ENCODE measurements around the gene GRID2. TPM values are rescaled to one million over a fixed set of nuclear protein-coding genes. Genes with fewer than 3 reads are reported as not detected.

The GRID2 gene
- total RNA-seq, 1 donor from 2014 or later = 0.17 TPM

DNA sequence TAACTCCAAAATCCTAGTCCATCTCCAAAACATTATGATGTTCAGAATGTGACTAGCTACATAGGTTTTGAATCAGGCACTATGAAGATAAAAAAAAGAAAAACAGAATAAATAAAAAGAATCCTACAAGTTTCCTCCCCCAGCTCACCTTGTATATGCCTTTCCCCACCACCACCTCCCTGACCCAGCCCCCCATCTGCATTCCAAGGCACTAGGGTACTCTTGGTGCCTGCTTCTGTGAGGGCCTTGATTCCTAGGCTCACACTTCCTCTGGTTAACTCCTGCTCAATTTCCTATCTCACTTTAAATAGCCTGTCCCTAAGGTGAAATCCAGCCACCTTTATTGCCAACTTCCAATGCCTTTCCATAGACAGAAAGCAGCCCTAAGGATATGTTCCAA is 1346.1 kb downstream of the GRID2 start:
- no peak overlapping the region for H3K4me3 Mint-ChIP-seq
- Histone ChIP-seq H3K27ac (no peak overlapping the region), H3K4me3 (no peak overlapping the region), H3K27me3 (no peaks in the 10 kb centered on the region), H2AFZ (replicated peaks) (no peak overlapping the region), H3K36me3 (no peaks in the 10 kb centered on the region), H3K9ac (no peak overlapping the region), H3K79me2 (ENCODE audit: low read depth) (no peaks in the 10 kb centered on the region), H3F3A (ENCODE audit: low read depth) (no peaks in the 10 kb centered on the region), H3K4me1 (peaks cover 8% of the 10 kb centered on the region), H4K20me1 (ENCODE audit: low read depth) (no peaks in the 10 kb centered on the region), H3K4me2 (no peak overlapping the region), H3K9me3 (ENCODE audit: low read depth) (no peaks in the 10 kb centered on the region)
- H3K27ac Mint-ChIP-seq = no peak overlapping the region
- TF ChIP-seq EZH2phosphoT487 (IDR thresholded peaks at IDR 0.05) = no peak
- no peak for TF ChIP-seq EZH2 (IDR thresholded peaks at IDR 0.05)
- TF ChIP-seq, protein P1, sequence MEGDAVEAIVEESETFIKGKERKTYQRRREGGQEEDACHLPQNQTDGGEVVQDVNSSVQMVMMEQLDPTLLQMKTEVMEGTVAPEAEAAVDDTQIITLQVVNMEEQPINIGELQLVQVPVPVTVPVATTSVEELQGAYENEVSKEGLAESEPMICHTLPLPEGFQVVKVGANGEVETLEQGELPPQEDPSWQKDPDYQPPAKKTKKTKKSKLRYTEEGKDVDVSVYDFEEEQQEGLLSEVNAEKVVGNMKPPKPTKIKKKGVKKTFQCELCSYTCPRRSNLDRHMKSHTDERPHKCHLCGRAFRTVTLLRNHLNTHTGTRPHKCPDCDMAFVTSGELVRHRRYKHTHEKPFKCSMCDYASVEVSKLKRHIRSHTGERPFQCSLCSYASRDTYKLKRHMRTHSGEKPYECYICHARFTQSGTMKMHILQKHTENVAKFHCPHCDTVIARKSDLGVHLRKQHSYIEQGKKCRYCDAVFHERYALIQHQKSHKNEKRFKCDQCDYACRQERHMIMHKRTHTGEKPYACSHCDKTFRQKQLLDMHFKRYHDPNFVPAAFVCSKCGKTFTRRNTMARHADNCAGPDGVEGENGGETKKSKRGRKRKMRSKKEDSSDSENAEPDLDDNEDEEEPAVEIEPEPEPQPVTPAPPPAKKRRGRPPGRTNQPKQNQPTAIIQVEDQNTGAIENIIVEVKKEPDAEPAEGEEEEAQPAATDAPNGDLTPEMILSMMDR (IDR thresholded peaks at IDR 0.05) = no peak
- DNase-seq (ENCODE audit: low spot score) = no peak
- H3K4me1 Mint-ChIP-seq = peaks cover 7% of the 10 kb centered on the region
- H3K36me3 Mint-ChIP-seq = no peaks in the 10 kb centered on the region
- no peaks in the 10 kb centered on the region for H3K9me3 Mint-ChIP-seq
- H3K27me3 Mint-ChIP-seq (ENCODE audit: insufficient read depth, low read depth) = no peaks in the 10 kb centered on the region

GRCh38 chr4:93654211-93654610 is 1350.4 kb downstream of the GRID2 start:
- Histone ChIP-seq H3K79me2 (ENCODE audit: low read depth) (no peaks in the 10 kb centered on the region), H3K27me3 (no peaks in the 10 kb centered on the region), H3K4me1 (peaks cover 23% of the 10 kb centered on the region), H3F3A (ENCODE audit: low read depth) (peaks cover 7% of the 10 kb centered on the region), H3K27ac (no peak overlapping the region), H2AFZ (replicated peaks) (no peak overlapping the region), H3K4me2 (no peak overlapping the region), H3K9me3 (ENCODE audit: low read depth) (no peaks in the 10 kb centered on the region), H3K36me3 (no peaks in the 10 kb centered on the region), H3K9ac (no peak overlapping the region), H4K20me1 (ENCODE audit: low read depth) (no peaks in the 10 kb centered on the region), H3K4me3 (no peak overlapping the region)
- no peak overlapping the region for H3K4me3 Mint-ChIP-seq
- H3K36me3 Mint-ChIP-seq = no peaks in the 10 kb centered on the region
- TF ChIP-seq EZH2phosphoT487 (IDR thresholded peaks at IDR 0.05) (no peak), EZH2 (IDR thresholded peaks at IDR 0.05) (no peak)
- TF ChIP-seq, protein P1 (IDR thresholded peaks at IDR 0.05) = no peak
- no peaks in the 10 kb centered on the region for H3K9me3 Mint-ChIP-seq
- no peak overlapping the region for H3K27ac Mint-ChIP-seq
- peaks cover 7% of the 10 kb centered on the region for H3K4me1 Mint-ChIP-seq
- H3K27me3 Mint-ChIP-seq (ENCODE audit: insufficient read depth, low read depth) = no peaks in the 10 kb centered on the region
- no peak for DNase-seq (ENCODE audit: low spot score)

DNA sequence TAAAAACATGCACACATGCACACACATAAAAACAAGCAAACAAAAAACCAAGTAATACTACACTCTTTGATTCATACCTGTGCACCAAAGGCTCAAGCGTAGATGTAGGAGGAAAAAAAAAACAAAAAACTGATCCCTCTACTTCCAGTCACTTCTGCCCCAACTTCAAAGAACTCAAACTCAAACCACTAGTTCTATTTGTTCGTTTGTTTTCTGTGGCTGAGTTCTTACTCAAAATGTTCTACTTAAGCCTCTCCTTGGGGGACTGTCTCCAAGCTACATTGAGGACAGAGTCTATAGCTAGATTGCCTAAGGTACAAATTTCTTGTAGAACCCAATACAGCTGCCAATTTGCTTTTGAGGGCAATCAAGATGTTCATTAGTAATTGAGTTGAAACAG is 1353.8 kb downstream of the GRID2 start:
- Histone ChIP-seq H3K4me1 (peaks cover 20% of the 10 kb centered on the region), H3K4me3 (no peak overlapping the region), H3K4me2 (no peak overlapping the region), H3K9ac (no peak overlapping the region), H3K27me3 (no peaks in the 10 kb centered on the region), H4K20me1 (ENCODE audit: low read depth) (no peaks in the 10 kb centered on the region), H3K9me3 (ENCODE audit: low read depth) (no peaks in the 10 kb centered on the region), H3K27ac (no peak overlapping the region), H3F3A (ENCODE audit: low read depth) (peaks cover 7% of the 10 kb centered on the region), H3K79me2 (ENCODE audit: low read depth) (no peaks in the 10 kb centered on the region), H3K36me3 (no peaks in the 10 kb centered on the region), H2AFZ (replicated peaks) (no peak overlapping the region)
- Mint-ChIP-seq H3K36me3 (no peaks in the 10 kb centered on the region), H3K9me3 (no peaks in the 10 kb centered on the region), H3K4me3 (no peak overlapping the region), H3K27me3 (ENCODE audit: insufficient read depth, low read depth) (no peaks in the 10 kb centered on the region), H3K27ac (no peak overlapping the region), H3K4me1 (peaks cover 7% of the 10 kb centered on the region)
- TF ChIP-seq, protein P1 (IDR thresholded peaks at IDR 0.05) = no peak
- TF ChIP-seq EZH2phosphoT487 (IDR thresholded peaks at IDR 0.05) (no peak), EZH2 (IDR thresholded peaks at IDR 0.05) (no peak)
- peak; percentile 5 for DNase-seq (ENCODE audit: low spot score)
